ENCODE measurements around the gene MEPCE. TPM values are rescaled to one million over a fixed set of nuclear protein-coding genes. Genes with fewer than 3 reads are reported as not detected.

The MEPCE gene
- polyA plus RNA-seq, 1 donor (not counting 4 experiments of a cell fraction or from before 2014, with no cell fraction given), result 10.6 TPM

GRCh38 chr7:100428967-100429636, 529 bp upstream of the MEPCE start:
- no peaks in the 10 kb centered on the region for H3K9me3 ChIP-seq (ENCODE audit: control insufficient read depth, low read depth, low read length)
- peaks cover 24% of the 10 kb centered on the region for H3K4me1 ChIP-seq (ENCODE audit: control insufficient read depth, extremely low read depth, insufficient read depth, low read length)
- H3K79me2 ChIP-seq (ENCODE audit: control insufficient read depth, insufficient read depth, low read length), result peaks cover 37% of the 10 kb centered on the region
- H4K20me1 ChIP-seq (ENCODE audit: control insufficient read depth, extremely low read depth, insufficient read depth, low read length), result peaks cover 4% of the 10 kb centered on the region
- peak overlapping the region; percentile 99 for H3K9ac ChIP-seq (ENCODE audit: control insufficient read depth, extremely low read depth, insufficient read depth, low read length)
- peak overlapping the region; percentile 96 for H3K4me2 ChIP-seq (ENCODE audit: control insufficient read depth, extremely low read depth, insufficient read depth, low read depth, low read length)
- no peaks in the 10 kb centered on the region for H3K27me3 ChIP-seq (ENCODE audit: control insufficient read depth, extremely low read depth, insufficient read depth, low read length)
- dilution Hi-C loops (cut with MboI; ENCODE audit: extremely low pct_ligation_motif_present, low sequenced_read_pairs), result no loop called here
- peak overlapping the region; percentile 72 to 91 (median 86) for H3K4me3 ChIP-seq (ENCODE audit: control insufficient read depth in 2 of 3, extremely low read depth in 1 of 3, insufficient read depth in 2 of 3, low read depth in 1 of 3, low read length in 3 of 3)
- DNase-seq (ENCODE audit: low read depth, low spot score) (peak; percentile 98), FAIRE-seq (no peak)
- H3K9me1 ChIP-seq (ENCODE audit: control insufficient read depth, extremely low read depth, insufficient read depth, low read length), result peaks cover 3% of the 10 kb centered on the region
- TF ChIP-seq CTCF (optimal IDR thresholded peaks at IDR 0.05 in 1 of 3, IDR thresholded peaks at IDR 0.05 in 1 of 3, conservative IDR thresholded peaks at IDR 0.05 in 1 of 3; ENCODE audit: extremely low read depth in 1 of 3, insufficient read depth in 2 of 3, low read length in 3 of 3) (no peak), EZH2 (IDR thresholded peaks at IDR 0.05; ENCODE audit: low read length) (no peak)
- peaks cover 8 to 29% of the 10 kb centered on the region in 2 experiments for H3K36me3 ChIP-seq (ENCODE audit: control insufficient read depth in 2 of 2, extremely low read depth in 1 of 2, insufficient read depth in 2 of 2, low read length in 2 of 2)
- peak overlapping the region; percentile 72 for H2AFZ ChIP-seq (ENCODE audit: control insufficient read depth, low read length)
- H3K27ac ChIP-seq (ENCODE audit: control insufficient read depth, insufficient read depth, low read length), result peak overlapping the region; percentile 96

- H3K4me1 ChIP-seq (ENCODE audit: control insufficient read depth, extremely low read depth, insufficient read depth, low read length), result peaks cover 30% of the 10 kb centered on the region
- H3K36me3 ChIP-seq (ENCODE audit: control insufficient read depth in 2 of 2, extremely low read depth in 1 of 2, insufficient read depth in 2 of 2, low read length in 2 of 2), result peaks cover 9 to 40% of the 10 kb centered on the region in 2 experiments
- H3K4me3 ChIP-seq (ENCODE audit: control insufficient read depth in 2 of 3, extremely low read depth in 1 of 3, insufficient read depth in 2 of 3, low read depth in 1 of 3, low read length in 3 of 3), result peak overlapping the region; percentile 72 to 82 (median 74)
- no peaks in the 10 kb centered on the region for H3K27me3 ChIP-seq (ENCODE audit: control insufficient read depth, extremely low read depth, insufficient read depth, low read length)
- TF ChIP-seq EZH2 (IDR thresholded peaks at IDR 0.05; ENCODE audit: low read length) (no peak), CTCF (optimal IDR thresholded peaks at IDR 0.05 in 1 of 3, IDR thresholded peaks at IDR 0.05 in 1 of 3, conservative IDR thresholded peaks at IDR 0.05 in 1 of 3; ENCODE audit: extremely low read depth in 1 of 3, insufficient read depth in 2 of 3, low read length in 3 of 3) (no peak)
- H4K20me1 ChIP-seq (ENCODE audit: control insufficient read depth, extremely low read depth, insufficient read depth, low read length), result peaks cover 4% of the 10 kb centered on the region
- H3K9me1 ChIP-seq (ENCODE audit: control insufficient read depth, extremely low read depth, insufficient read depth, low read length), result peaks cover 3% of the 10 kb centered on the region
- peak overlapping the region; percentile 96 for H3K4me2 ChIP-seq (ENCODE audit: control insufficient read depth, extremely low read depth, insufficient read depth, low read depth, low read length)
- dilution Hi-C loops (cut with MboI; ENCODE audit: extremely low pct_ligation_motif_present, low sequenced_read_pairs), result no loop called here
- no peaks in the 10 kb centered on the region for H3K9me3 ChIP-seq (ENCODE audit: control insufficient read depth, low read depth, low read length)
- H3K79me2 ChIP-seq (ENCODE audit: control insufficient read depth, insufficient read depth, low read length), result peaks cover 50% of the 10 kb centered on the region
- no peak overlapping the region for H2AFZ ChIP-seq (ENCODE audit: control insufficient read depth, low read length)
- DNase-seq (ENCODE audit: low read depth, low spot score) (no peak), FAIRE-seq (no peak)
- H3K9ac ChIP-seq (ENCODE audit: control insufficient read depth, extremely low read depth, insufficient read depth, low read length), result peak overlapping the region; percentile 99
- H3K27ac ChIP-seq (ENCODE audit: control insufficient read depth, insufficient read depth, low read length), result peak overlapping the region; percentile 96
Measured at GRCh38 chr7:100430493-100431285, 1.1 kb downstream of the MEPCE start.
